Neural progenitor cell (in vitro differentiated cells): ENCODE data around the gene CLINT1.

ENCODE experiments used
- EZH2 ChIP-seq: fragments of 200-600 bp; sonication (generic); IDR thresholded peaks from 2 replicates; pipeline ENCODE4 v1.6.1; 2017; ENCODE audit warnings: antibody characterized with exemption, mild to moderate bottlenecking, moderate library complexity
- EZH2phosphoT487 ChIP-seq: fragments of 200-600 bp; sonication (generic); IDR thresholded peaks from 2 replicates; pipeline ENCODE4 v1.6.1; 2017; ENCODE audit warnings: antibody characterized with exemption
- TF ChIP-seq, protein P1 (sequence below): fragments of 200-600 bp; sonication (generic); IDR thresholded peaks from 2 replicates; pipeline ENCODE4 v1.5.1; 2017; ENCODE audit warnings: antibody characterized with exemption, mild to moderate bottlenecking

DNA sequence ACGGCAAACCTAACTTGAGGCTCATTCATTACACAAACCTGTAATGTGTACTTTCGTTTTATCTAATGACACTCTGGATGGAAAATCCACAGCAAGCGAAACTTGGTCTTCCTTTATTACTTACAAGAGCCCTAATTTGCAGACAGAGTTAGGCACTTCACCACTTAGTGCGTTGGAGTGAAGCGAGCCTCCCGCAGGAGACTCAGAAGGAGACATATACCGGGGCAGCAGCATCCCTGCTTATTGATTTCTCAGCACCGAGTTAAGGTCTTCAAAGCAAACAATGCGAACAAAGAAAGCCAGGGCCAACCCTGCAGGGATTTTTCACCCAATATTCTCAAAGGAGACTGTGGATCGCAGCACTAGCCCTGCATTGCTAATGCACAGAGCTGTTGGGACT is 86.8 kb downstream of the CLINT1 start:
- TF ChIP-seq, protein P1, sequence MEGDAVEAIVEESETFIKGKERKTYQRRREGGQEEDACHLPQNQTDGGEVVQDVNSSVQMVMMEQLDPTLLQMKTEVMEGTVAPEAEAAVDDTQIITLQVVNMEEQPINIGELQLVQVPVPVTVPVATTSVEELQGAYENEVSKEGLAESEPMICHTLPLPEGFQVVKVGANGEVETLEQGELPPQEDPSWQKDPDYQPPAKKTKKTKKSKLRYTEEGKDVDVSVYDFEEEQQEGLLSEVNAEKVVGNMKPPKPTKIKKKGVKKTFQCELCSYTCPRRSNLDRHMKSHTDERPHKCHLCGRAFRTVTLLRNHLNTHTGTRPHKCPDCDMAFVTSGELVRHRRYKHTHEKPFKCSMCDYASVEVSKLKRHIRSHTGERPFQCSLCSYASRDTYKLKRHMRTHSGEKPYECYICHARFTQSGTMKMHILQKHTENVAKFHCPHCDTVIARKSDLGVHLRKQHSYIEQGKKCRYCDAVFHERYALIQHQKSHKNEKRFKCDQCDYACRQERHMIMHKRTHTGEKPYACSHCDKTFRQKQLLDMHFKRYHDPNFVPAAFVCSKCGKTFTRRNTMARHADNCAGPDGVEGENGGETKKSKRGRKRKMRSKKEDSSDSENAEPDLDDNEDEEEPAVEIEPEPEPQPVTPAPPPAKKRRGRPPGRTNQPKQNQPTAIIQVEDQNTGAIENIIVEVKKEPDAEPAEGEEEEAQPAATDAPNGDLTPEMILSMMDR, result no peak
- no peak for TF ChIP-seq EZH2
- no peak for TF ChIP-seq EZH2phosphoT487
